ENCODE results near the gene TTYH3. TPM values are rescaled to one million over a fixed set of nuclear protein-coding genes. Genes with fewer than 3 reads are reported as not detected.

Gene TTYH3
- total and polyA plus RNA-seq, 8 donors = 4.9 to 31.9 (median 8.6) TPM

DNA sequence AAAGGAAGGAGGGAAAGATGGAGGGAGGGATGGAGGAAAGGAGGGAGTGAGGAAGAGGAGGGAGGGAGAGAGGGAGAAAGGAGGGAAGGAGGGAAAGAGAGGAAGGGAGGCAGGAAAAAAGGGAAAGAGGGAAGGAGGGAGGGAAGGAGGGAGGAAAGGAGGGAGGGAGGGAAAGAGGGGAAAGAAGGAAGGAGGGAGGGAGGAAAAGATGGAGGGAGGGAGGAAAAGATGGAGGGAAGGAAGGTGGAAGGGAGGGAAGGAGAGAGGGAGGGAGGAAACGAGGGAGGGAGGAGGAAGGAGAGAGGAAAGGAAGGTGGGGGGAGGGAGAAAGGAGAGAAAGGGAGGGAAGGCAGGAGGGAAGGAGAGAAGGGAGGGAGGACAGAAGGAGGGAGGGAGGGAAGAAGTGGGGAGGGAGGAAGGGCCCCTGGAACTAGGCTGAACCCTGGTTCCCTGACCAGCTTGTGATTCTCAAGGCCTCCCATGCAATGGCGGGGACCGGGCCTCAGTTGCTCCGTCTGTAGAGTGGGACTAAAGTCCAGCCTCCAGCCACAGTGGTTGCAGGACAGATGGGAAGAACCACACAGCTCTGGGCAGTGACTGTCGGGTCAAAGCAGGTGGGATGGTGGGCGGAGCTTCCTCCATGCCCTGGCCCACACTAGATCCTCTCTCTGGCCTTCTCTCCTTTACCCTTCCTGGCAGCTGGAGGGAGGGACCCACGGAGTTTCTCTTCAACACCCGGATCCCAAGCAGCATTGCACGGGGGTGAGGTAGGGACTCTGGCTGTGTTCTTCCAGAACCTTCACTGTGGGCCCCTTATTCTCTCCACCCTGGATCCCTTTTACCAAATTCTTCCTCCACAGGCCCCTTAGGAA is 4.3 kb upstream of the TTYH3 start:
- no peak overlapping the region for H3K27ac ChIP-seq
- no peak for FAIRE-seq
- H3K36me3 ChIP-seq = no peaks in the 10 kb centered on the region
- TF ChIP-seq, protein P1, sequence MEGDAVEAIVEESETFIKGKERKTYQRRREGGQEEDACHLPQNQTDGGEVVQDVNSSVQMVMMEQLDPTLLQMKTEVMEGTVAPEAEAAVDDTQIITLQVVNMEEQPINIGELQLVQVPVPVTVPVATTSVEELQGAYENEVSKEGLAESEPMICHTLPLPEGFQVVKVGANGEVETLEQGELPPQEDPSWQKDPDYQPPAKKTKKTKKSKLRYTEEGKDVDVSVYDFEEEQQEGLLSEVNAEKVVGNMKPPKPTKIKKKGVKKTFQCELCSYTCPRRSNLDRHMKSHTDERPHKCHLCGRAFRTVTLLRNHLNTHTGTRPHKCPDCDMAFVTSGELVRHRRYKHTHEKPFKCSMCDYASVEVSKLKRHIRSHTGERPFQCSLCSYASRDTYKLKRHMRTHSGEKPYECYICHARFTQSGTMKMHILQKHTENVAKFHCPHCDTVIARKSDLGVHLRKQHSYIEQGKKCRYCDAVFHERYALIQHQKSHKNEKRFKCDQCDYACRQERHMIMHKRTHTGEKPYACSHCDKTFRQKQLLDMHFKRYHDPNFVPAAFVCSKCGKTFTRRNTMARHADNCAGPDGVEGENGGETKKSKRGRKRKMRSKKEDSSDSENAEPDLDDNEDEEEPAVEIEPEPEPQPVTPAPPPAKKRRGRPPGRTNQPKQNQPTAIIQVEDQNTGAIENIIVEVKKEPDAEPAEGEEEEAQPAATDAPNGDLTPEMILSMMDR (IDR thresholded peaks at IDR 0.05) = no peak
- no peaks in the 10 kb centered on the region for H3K9me3 ChIP-seq
- no peak for DNase-seq
- intact Hi-C loops (cut with DNase I) = no loop called here
- H3K4me3 ChIP-seq = no peak overlapping the region
- WGBS, 2 donors = 76 to 78% methylated on average over 7 to 9 of the region's 9 CpGs
- no peak for ATAC-seq
- no peaks in the 10 kb centered on the region for H3K27me3 ChIP-seq
- H3K4me1 ChIP-seq = peaks cover 0 to 4% (median 0%) of the 10 kb centered on the region in 3 donors

DNA sequence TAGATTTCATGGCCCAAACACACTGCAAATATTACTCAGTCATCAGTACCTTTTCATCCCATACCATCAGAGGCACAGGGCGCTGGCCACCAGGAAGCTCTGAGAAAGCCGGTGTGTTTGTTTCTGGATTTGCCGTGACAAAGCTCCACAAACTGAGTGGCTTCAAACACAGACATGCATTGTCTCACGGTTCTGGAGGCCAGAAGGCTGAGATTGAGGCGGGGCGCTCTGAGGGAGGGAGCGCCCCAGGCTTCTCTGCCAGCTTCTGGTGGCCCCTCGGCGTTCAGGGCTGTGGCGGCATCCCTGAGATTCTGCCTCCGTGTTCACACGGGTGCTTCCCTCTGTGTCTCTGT is 3.7 kb upstream of the TTYH3 start:
- WGBS, 2 donors = 73 to 84% methylated on average over 12 of the region's 12 CpGs
- Histone ChIP-seq H3K4me1 (peaks cover 0 to 4% (median 0%) of the 10 kb centered on the region in 3 donors), H3K9me3 (no peaks in the 10 kb centered on the region), H3K27me3 (no peaks in the 10 kb centered on the region), H3K27ac (no peak overlapping the region), H3K36me3 (no peaks in the 10 kb centered on the region), H3K4me3 (no peak overlapping the region)
- FAIRE-seq (no peak), ATAC-seq (no peak), DNase-seq (no peak)
- TF ChIP-seq, protein P1 (IDR thresholded peaks at IDR 0.05) = no peak
- intact Hi-C loops (cut with DNase I) = no loop called here

DNA sequence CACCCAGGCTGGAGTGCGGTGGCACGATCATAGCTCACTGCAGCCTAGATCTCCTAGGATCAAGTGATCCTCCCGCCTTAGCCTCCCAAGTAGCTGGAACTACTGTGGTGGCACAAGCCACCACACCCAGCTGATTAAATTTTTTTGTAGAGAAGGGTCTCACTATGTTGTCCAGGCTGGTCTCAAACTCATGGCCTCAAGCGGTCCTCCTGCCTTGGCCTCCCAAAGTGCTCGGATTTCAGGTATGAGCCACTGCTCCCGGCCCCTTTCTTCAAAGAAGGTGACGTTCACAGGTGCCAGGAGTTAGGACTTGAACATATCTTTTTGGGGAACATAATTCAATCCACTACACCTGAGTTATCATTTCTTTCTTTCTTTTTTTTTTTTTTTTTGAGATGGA is 2.9 kb upstream of the TTYH3 start:
- FAIRE-seq = no peak
- Histone ChIP-seq H3K4me1 (peaks cover 0 to 4% (median 2%) of the 10 kb centered on the region in 3 donors), H3K9me3 (no peaks in the 10 kb centered on the region), H3K27ac (no peak overlapping the region), H3K36me3 (no peaks in the 10 kb centered on the region), H3K27me3 (no peaks in the 10 kb centered on the region), H3K4me3 (no peak overlapping the region)
- intact Hi-C loops (cut with DNase I) = no loop called here
- no peak for DNase-seq
- TF ChIP-seq, protein P1 (IDR thresholded peaks at IDR 0.05) = no peak
- ATAC-seq = no peak
- 80 to 88% methylated on average over 7 of the region's 7 CpGs for WGBS, 2 donors

DNA sequence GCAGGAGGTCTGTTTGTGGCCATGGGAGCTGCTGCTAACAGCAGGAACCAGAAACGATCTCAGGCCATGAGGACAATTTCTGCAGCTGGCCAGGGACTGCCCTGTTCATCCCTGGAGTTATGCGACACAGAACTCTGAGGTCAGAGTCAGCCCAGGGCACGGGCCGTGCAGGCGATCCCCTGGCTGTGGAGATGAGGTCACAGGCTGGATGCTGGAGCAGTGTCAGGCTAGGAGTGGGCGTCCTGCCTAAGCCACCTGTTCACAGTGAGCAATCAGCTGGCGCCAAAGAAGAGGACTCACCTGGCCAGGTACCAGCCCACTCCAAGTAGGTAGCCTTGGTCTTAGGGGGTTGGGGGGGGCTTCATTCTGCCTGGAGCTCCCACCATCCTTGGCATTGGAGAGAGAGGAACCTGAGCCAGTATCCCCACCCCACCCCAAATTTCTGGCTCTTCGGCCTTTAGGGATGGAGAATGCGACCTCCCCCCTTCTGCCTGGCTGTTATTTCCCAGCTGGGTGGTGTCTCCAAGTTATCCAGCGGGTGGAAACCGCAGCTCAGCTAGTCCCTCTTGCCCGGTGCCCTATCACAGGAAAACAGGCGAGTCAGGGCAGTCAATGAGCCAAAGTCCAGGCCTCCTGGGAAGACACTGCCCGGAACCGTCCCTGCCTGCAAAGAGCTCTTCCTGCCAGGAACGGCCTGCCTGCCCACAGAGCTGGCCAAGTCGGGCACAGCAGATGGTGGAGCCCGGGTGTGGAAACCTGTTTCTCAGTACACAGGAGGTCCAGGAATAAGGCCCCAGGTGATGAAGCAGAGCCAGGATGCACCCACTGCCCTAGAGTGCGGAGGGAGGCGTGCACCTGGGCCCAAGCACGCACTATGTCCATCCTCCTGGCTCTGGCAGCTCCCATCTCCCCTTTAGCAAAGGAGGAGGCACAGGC is 1.8 kb upstream of the TTYH3 start:
- whole genome bisulfite sequencing, 2 donors = 61% methylated on average over 21 of the region's 21 CpGs
- intact Hi-C loops (cut with DNase I) = no loop called here

More for the DNA sequence above, 1.8 kb upstream of the TTYH3 start:
- Histone ChIP-seq H3K27me3 (no peaks in the 10 kb centered on the region), H3K4me3 (no peak overlapping the region), H3K4me1 (peaks cover 0 to 4% (median 2%) of the 10 kb centered on the region in 3 donors), H3K9me3 (no peaks in the 10 kb centered on the region), H3K36me3 (no peaks in the 10 kb centered on the region), H3K27ac (peak overlapping the region in 1 of 4 donors; percentile 8)
- ATAC-seq (peak in 1 of 4 donors; percentile 2), DNase-seq (peak in 1 of 6 donors; percentile 67), FAIRE-seq (no peak)
- TF ChIP-seq, protein P1 (IDR thresholded peaks at IDR 0.05) = no peak
